Measurements from ENCODE around the gene VILL. TPM values are rescaled to one million over a fixed set of nuclear protein-coding genes. Genes with fewer than 3 reads are reported as not detected.
"Not testable (repeated sequence)": the region's sequence is repeated elsewhere in the genome, so short reads cannot be mapped to it uniquely, and the experiment has no call there.

Gene VILL
- total RNA-seq, 4 donors from 2014 or later: 5.5 to 13.0 (median 9.5) TPM

DNA sequence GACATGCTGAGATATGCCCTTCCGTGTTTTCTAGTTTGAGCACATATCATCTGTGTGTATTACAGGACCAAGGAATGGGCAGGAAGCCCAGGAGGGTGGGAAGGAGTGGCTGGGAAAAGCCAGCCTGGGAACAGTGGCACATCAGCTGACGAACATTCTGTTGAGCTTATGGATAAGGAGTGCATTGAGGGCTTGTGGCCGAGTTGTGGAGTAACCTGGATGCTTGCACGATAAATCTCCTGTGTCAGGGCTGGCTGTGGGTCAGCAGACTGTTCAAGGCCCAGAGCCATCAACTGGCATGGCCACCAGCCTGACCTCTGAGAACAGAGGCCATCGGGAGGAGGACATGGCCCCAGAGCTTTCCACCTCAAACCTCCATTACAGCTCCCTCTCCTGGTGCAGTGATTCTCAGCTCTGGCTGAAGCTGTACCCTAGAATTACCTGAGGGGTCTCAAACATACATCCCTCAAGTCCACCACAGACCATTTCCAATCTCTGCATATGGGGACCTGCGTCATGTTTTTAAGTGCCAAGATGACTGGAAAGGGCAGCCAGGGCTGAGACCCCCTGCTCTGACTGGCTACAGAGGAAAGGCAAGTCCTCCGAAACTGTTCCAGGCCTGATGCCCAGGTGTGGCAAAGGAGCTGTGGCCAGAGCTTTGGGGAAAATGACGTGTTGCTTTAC, 4.8 kb upstream of the VILL start:
- Histone ChIP-seq H3K36me3 (peaks cover 0 to under 1% of the 10 kb centered on the region in 2 donors), H3K4me1 (no peaks in the 10 kb centered on the region), H3K27ac (no peak overlapping the region), H3K9me3 (no peaks in the 10 kb centered on the region), H3K4me3 (replicated peaks in 1 of 3) (no peak overlapping the region), H3K27me3 (no peaks in the 10 kb centered on the region)
- WGBS, 2 donors: 88 to 89% methylated on average over 8 of the region's 8 CpGs
- intact Hi-C loops (cut with DNase I): no loop called here
- no peak for TF ChIP-seq POLR2A (IDR thresholded peaks at IDR 0.05)
- TF ChIP-seq CTCF (IDR thresholded peaks at IDR 0.05): no peak
- no peak for DNase-seq

DNA sequence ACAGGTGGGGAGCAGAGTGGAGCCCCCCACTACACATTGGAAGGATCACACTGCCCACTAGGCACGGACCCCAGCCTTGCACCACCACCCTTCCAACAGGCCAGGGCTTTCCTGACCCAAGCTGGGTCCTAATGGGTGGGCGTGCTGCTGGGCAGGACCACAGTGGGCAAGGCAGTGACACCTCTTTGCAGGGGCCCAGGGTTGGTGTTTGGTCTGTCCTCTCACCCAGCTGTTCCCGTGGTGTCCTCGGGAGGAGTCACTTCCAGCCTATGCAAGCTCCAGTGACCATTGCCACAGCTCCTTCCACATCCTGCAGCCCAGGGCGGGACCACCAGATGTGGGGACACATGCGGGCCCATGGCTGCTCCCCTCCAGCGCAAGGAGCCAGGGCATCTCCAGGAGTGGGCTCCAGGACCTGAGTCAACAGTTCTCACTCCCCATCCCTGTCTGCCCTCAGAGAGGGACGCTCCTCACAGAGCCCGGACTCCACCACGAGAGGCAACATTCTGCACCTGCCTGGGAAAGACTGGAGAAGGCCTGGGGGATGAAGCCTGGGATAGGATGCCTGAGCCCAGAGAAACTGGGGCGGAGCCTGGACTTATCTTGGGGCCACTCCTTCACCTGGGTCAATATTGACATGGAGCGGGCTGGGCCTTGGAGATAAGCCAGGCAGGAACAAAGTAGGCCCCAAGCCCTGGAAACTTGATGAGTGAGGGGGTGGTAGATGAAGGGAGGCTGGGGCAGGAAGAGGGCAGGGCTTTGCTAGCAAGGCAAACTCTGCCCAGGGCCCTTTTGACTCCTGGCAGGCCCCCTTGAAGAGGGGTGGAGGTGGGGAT, 3.9 kb upstream of the VILL start:
- Histone ChIP-seq H3K27me3 (no peaks in the 10 kb centered on the region), H3K27ac (no peak overlapping the region), H3K36me3 (no peaks in the 10 kb centered on the region), H3K4me1 (no peaks in the 10 kb centered on the region), H3K9me3 (no peaks in the 10 kb centered on the region), H3K4me3 (replicated peaks in 1 of 3) (no peak overlapping the region)
- TF ChIP-seq CTCF (IDR thresholded peaks at IDR 0.05) (no peak), POLR2A (IDR thresholded peaks at IDR 0.05) (no peak)
- WGBS, 2 donors: 76 to 77% methylated on average over 7 to 8 of the region's 12 CpGs
- no peak for DNase-seq
- intact Hi-C loops (cut with DNase I): no loop called here

- Histone ChIP-seq H3K4me3 (replicated peaks in 1 of 3) (no peak overlapping the region), H3K4me1 (no peaks in the 10 kb centered on the region), H3K9me3 (no peaks in the 10 kb centered on the region), H3K27me3 (no peaks in the 10 kb centered on the region), H3K27ac (no peak overlapping the region), H3K36me3 (no peaks in the 10 kb centered on the region)
- no peak for DNase-seq
- TF ChIP-seq POLR2A (IDR thresholded peaks at IDR 0.05) (no peak), CTCF (IDR thresholded peaks at IDR 0.05) (no peak)
- intact Hi-C loops (cut with DNase I): no loop called here
- 76 to 100% methylated on average over 2 of the region's 2 CpGs for WGBS, 2 donors
These were observed 3.3 kb upstream of the VILL start for GRCh38 chr3:37987315-37987697.

DNA sequence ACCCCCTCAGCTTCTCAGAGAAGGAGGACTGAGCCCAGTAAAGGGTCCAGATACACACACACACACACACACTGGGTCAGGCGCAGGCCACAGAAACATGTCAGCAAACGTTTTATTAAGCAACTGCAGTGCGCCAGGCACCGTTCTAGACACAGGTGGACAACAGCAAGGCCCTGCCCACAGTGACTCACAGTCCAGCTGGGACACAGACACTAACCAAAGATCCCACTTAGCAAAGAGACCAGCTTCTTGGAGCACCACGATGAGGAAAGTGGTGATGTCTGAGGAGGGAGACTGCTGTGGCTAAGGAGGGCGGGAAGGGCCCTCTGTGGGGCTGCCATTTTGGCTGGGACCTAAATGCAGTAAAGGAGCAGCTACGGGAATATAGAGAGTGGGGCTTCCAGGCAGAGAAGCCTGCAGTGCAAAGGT, 2.8 kb upstream of the VILL start:
- no peak overlapping the region for H3K4me3 ChIP-seq (replicated peaks in 1 of 3)
- TF ChIP-seq POLR2A (IDR thresholded peaks at IDR 0.05) (no peak), CTCF (IDR thresholded peaks at IDR 0.05) (no peak)
- WGBS, 2 donors: 90 to 91% methylated on average over 7 of the region's 7 CpGs
- no peaks in the 10 kb centered on the region for H3K36me3 ChIP-seq
- no peak overlapping the region for H3K27ac ChIP-seq
- no peak for DNase-seq
- no peaks in the 10 kb centered on the region for H3K4me1 ChIP-seq
- H3K27me3 ChIP-seq: no peaks in the 10 kb centered on the region
- intact Hi-C loops (cut with DNase I): no loop called here
- no peaks in the 10 kb centered on the region for H3K9me3 ChIP-seq

GRCh38 chr3:37988376-37988775, 2.2 kb upstream of the VILL start:
- H3K36me3 ChIP-seq; H3K4me3 ChIP-seq (replicated peaks in 1 of 3); DNase-seq; H3K9me3 ChIP-seq; H3K4me1 ChIP-seq; H3K27me3 ChIP-seq; H3K27ac ChIP-seq; intact Hi-C loops (cut with DNase I): not testable (repeated sequence)
- WGBS, 2 donors: 88 to 90% methylated on average over 10 of the region's 10 CpGs
